ENCODE measurements around the gene ABTB2.

GRCh38 chr11:34305193-34305592, 52.6 kb downstream of the ABTB2 start:
- TF ChIP-seq CTCF (IDR thresholded peaks at IDR 0.05), result no peak
- no peak for TF ChIP-seq POLR2A (IDR thresholded peaks at IDR 0.05)

Measured in tibial nerve (tissue), 3 donors.